Loucy (cell line): ENCODE results near the gene BLTP2.

Experiments used
- CTCF ChIP-seq: fragments of 200-600 bp; sonication (generic); conservative IDR thresholded peaks from 2 replicates; pipeline ENCODE4 v1.5.1; 2014; ENCODE audit warnings: mild to moderate bottlenecking, antibody characterized with exemption, low read length
- EZH2phosphoT487 ChIP-seq: fragments of 200-600 bp; IDR thresholded peaks from 2 replicates; pipeline ENCODE4 v1.6.1; 2018; ENCODE audit warnings: antibody characterized with exemption, mild to moderate bottlenecking, moderate library complexity, borderline replicate concordance

GRCh38 chr17:28598389-28598788 lies 46.6 kb downstream of the BLTP2 start:
- TF ChIP-seq CTCF: no peak
- no peak for TF ChIP-seq EZH2phosphoT487
